ENCODE results near the gene SLC22A23. TPM values are rescaled to one million over a fixed set of nuclear protein-coding genes. Genes with fewer than 3 reads are reported as not detected.

The SLC22A23 gene
- total RNA-seq, 1 donor from 2014 or later, result 13.7 TPM

DNA sequence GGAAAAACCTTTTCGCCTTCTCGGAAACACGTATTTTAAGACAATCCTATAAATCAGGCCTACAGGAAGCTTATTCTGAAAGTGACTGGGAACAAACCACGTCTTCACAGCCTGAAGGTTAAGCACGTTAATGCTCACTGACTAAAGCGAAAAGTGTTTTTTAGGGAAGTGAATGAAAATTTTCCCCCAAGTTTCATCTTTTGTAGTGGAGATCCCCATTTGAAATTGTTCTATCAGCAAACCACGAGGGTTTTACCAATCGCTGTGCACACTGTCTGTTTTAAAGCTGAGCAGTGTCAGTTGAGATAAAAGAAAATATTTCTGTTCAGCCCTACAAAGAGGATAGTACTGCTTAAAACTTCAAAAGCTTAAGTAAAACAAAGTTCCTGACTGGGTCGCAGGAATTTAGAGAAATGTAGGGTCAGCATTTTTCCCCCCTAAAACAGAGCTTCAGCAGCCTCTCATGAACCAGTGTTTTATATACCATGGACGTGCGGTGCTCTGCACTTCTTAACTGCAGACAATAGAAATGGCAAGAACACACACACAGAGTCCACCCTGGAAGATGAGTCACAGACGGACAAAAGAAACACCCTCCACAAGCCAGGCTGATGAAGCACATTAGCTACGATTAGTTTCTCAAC lies 34.9 kb downstream of the SLC22A23 start:
- no peak for DNase-seq

DNA sequence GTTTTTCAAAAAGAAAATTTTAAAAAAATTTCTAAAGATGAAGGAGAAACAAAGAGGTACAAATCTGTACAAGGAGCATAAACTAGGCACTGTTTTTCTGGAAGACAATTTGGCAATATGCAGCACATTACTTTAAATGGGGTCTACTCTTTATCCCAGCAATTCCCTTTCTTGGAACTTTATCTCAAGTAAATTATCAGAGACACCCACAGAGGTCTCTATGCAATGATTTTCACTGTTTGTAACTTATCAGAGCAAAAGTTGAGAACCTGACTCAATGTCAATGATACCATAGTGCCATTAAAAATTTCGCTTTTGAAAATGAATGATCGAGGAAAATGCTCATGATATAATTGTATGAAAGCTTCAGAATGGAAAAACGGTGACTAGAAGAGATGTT lies 35.7 kb downstream of the SLC22A23 start:
- DNase-seq, result no peak

DNA sequence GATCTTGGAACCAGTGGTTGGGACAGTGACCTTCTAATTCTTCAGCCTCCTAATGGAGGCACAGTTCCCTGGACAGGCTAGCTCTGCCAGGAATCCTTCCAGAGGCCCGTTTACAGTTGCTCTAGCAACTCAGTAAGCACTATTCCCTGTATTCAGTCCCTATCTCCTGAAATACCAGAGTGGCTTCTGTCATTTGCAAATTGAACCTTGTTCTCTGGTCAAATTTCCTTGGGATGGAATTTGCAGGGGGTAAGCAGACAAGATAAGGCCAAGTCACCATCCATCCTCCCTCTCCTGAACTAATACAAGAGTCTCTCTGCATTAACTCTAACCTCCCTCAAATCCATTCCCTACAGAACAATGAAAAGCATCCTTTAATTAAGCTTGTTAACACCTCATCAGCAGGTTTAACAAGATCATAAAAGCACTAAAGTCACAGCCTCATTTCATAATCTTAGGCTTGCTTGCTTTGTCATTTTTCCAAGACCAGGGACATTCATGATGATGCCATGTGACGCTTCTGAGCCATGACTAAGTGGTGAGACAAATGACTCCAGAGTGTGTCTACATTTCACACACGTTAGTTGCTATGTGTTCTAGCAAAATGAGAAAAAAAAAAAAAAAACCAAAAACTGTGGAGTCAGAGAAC lies 37.1 kb downstream of the SLC22A23 start:
- peak; percentile 46 for DNase-seq

DNA sequence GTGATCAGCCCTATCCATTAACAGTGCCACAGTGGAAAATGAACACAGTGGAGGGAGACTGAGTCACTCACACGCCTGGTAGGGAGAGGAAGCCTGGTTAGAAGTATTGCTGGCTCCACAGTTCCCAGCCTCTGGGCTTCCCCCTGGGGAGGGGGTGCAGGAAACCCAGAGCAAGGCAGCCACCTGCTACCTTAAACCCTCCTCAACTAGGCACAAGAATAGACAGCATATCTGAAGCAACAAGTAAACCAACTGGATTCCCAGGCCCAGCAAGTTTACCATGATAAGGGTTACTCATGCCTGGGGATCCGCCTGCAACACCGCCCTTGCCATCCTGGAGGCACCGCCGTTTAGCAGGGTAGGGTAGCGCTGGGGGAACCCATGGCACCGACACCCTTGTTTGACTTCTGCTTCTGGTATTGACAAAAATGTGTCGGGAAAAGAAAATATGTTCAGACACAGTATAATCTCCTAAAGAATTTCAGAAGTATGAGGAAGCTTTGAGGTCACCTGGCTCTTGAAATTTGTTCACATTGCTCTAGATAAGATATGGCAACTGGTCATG lies 38.3 kb downstream of the SLC22A23 start:
- DNase-seq, result no peak

DNA sequence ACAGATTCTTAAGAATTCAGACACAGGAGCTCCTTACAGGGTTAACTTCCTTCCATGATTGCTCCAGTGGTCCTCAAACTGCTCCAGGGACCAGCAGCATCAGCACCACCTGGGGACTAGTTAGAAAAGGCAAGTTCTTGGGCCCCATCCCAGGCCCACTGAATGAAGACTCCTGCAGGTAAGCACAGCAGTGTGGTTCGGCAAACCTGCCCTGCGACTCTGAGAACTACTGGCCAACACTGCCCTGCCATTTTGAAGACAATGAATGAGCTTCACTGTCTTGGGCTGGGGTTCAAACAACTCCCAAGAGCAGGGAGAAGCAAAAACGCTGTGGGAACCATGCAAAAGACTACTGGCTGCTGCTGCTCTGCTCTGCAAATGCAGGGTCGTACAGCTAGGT lies 39.4 kb downstream of the SLC22A23 start:
- no peak for DNase-seq

DNA sequence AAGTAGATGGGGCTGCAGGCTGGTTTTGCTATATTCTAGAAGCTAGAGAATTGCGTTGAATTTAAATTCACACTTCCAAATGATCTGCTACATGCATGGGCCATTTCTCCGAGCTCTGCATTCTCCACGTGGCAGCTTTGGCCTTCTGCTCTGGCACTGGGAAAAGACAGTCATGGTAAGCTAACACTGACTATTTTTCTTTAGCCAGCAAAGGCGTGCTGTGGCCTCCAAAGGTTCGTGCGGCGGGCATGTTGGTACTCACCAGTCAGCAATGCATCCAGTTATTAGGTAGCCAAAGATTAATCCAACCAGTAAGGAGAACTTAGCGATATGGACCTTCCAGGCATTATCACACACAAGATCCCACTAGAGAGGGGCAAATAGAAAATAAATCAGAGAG lies 41.4 kb downstream of the SLC22A23 start:
- DNase-seq, result no peak

DNA sequence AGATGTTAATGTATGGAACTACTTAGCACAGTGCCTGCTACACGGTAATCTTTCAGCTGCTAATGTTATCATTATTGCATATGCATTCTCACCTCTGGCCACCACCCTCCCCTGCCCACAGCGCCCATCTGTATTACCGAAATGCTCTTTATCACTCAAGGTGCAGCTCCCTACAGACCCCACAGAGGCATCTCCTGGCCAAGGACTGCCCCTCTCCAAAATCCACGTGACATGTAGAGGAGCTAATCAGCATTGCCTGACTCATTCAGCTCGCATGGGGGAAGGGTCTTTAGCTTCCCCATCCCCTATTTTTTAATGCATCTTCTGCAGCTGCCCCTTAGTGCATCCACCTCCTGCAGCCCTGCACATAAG lies 41.8 kb downstream of the SLC22A23 start:
- no peak for DNase-seq

DNA sequence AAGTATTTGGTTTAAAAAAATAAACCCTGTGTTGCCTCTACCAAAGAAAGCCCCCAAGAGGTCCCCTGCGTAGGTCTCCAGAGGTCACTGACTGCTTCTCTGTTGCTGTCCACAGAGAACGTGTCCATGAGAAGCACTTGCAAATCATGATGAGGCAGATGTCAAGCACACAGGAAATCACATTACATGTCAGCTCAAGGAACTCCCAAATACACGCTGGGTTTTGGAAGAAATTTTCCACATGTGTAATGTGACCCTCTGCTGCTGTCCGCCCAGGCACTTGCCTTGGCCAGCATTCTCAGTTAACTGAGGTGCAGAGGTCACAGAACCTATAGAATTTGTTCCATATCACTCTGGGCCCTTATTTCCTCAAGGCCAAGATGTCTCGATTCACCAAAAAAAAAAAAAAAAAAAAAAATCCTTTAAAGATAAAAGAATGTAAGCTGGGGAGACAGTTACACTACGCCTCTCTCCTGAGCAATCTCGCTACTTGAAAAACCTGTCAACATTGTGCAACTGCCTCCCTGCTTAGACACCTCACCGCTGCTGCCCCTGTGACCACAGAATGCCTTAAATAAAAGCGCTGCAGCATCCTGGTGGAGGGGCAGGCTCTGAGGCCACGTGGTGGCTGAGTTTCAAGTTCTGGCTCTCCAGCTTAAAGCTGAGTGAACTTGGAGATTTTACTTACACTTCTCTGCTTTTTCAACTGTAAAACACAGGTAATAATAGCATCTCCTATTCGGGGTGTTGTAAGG lies 42.3 kb downstream of the SLC22A23 start:
- peak; percentile 37 for DNase-seq

DNA sequence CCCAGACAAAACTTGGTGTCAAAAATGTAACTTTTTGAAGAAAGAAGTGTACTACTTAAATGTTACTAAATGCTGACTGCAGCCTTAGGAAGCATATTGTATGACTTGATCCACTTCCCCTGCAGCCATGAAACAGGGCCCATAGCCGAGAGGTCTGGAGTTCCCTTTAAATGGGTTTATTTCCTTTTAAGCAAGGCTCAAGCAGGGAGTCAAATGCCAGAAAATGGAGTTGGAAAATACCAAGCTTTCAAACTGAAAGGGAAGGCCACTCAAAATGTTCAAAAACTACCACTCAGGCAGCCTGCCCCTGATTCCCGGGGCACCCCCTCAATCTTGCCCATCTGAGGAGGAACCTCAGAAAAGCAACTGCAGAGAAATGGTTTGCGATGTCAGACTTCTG lies 43.3 kb downstream of the SLC22A23 start:
- DNase-seq, result no peak

DNA sequence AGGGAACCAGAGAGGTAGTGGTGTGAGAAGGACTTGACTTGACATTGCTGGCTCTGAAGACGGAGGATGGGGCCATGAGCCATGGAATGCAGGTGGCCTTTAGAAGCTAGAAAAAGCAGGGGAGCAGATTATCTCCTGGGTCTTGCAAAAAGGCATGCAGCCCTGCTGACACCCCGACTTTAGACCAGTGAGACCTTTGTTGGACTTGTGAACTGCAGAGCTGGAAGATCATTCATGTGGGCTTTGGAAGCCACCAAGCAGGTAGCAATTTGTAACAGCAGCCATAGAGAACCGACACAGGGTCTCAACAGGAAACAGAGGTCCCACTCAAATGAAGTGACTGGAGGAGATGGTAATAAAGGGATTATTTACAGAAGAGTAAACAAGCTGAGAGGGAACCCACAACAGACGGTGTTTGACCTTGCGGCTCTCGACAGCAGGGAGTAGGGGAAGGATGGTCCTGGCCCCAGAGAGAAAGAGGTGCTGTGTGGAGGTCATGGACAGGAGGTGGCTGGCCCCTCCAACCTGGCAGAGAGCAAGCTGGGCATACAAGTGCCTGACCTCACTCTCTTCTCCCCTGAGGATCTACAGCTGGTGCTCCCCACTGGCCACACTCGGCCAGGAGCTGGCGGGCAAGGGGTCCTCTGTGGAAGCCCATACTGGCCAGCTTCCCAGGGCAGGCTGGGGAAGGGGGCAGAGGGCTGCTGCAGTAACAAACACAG lies 43.9 kb downstream of the SLC22A23 start:
- no peak for DNase-seq

DNA sequence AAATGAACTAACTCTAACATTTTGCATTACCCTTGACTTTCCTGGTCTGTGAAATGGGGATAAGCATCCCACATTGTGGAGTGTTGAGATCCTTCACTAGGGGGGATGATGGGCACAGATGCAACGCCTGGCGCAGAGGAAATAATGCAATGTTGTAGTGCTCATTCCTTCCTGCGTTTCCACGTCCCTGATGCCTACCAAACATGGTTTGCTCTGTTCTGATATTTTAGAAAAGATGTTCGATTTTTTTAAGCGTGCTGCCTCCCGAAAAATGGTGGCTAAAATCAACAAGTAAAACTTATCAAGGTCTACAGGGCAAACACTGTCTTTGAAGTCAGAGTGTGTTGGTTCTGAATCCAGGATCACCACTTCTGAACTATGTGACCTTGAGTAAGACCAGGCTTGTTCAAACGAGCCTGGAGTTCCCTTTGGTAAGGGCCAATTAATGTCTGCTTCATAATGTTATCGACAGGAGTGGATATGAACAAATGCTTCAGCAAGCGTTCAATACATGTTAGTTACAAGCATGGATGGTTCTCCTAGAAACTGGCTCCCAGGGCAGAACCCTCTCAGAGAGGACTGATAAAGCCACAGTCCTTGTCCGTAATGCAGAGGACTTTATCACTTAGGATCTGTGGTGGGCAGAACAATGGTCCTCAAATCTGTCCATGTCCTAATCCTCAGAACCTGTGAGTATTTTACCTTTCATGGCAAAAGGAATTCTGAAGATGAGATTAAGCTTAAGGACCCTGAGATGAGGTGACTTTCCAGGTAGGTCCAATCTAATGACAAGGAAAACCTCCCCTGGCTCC lies 44.7 kb downstream of the SLC22A23 start:
- no peak for DNase-seq

DNA sequence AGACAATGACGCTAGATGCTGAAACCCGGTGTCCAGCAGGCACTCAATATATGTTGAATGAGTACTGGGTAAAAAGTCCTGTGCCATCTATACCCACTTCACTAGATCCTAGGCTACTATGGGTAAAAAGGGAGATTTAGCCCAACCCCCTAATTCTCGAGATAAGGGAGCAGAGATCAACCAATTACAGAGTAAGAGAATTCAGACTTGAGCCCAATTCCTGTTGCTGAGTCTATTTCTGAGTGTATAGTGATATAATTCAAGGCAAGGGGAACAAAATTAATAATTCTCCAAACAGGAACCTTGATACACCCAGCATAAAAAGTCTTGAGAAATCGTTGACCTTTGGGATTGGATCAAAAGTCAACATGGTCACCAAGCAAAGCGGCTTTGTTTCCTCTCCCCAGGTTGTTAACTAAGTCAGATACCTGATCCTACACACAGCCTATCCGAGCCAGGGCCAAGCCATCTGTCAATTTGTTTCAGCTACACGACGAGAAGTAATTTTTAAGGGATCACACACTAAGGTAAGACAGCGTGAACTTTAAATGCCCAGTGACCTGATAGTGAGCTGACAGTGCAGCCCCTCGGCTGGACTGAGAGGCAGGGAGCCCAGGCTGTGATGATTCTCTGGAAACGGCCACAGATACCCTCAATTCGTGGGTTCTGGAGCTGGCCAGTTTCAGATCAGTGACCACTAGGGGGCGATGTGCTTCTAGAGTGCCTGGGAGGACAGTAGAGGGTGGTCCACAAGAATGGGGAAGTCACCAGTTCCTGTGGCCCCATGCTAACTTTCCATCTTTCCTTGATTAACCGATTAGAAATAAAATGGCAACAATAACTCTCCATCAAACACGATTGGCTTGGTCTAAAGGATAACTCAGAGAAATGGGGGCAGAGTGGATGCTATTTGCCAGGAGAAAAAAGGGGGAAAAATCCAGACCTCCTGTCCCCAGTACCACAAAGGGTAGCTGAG lies 46.2 kb downstream of the SLC22A23 start:
- DNase-seq, result peak; percentile 69

DNA sequence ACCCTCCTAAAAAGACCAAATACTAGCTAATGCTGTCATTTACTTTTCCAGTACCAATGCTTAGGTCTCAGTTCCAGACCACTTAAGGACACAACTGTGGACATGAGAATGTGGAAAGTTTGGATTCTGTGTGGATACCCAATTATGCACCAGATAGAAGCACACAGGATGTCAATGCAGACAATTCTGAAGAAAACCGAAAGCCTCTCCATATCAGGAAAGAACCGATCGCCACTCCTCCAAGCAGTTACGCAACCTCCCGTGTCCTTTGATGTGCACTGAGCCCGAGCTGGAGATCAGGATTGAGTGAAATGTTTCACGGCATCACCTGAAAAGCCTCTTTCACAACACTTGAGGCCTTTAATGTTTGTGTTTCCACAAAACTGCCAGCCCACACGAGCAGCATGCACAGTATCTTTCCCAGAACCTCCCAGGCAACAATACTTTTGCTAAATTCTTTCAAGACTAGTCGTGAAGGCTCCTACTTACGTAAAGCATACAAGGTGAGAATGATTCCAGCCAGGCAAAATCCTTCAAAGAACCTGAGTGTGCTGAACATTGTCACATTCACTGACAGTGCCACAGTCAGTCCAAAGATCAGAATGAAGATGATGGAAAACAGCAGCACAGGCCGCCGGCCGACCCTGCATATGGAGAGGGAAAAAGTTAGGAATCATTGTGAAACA lies 47.0 kb downstream of the SLC22A23 start:
- DNase-seq, result peak; percentile 63

DNA sequence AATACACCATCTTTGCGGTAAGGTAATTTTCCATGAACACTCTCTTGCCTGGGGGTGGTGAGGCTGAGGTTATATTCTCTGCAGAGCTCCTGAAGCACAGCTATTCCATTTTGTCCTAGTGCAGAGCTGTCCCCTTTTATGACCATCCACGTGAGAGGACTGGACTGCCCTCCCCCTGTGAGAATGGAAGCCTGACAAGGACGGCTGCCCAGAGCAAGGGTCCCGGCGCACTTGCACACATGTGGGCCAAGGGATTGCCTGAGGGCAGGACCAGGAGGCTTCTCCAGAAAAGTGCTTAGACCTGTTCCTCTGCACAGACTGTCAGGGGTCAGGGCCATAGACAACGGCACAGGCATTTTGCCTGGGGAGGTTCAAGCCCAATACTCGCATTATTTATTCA lies 48.2 kb downstream of the SLC22A23 start:
- DNase-seq, result no peak

DNA sequence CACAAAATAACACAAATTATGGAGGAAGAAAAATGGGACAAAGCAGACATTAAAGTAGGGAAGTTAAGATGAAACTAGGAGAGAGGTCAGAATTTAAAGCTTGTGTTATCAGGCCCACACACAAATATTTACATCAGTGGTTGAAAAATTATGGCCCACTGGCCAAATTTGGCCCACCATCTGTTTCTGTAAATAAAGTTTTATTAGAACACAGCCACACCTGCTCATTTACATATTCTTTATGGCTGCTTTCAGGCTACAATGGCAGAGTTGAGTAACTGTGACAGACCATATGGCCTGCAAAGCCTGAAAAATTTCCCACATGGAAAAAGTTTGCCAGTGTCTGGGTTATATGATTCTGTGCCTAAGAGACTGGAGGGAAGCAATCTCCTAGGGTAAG lies 49.0 kb downstream of the SLC22A23 start:
- no peak for DNase-seq

DNA sequence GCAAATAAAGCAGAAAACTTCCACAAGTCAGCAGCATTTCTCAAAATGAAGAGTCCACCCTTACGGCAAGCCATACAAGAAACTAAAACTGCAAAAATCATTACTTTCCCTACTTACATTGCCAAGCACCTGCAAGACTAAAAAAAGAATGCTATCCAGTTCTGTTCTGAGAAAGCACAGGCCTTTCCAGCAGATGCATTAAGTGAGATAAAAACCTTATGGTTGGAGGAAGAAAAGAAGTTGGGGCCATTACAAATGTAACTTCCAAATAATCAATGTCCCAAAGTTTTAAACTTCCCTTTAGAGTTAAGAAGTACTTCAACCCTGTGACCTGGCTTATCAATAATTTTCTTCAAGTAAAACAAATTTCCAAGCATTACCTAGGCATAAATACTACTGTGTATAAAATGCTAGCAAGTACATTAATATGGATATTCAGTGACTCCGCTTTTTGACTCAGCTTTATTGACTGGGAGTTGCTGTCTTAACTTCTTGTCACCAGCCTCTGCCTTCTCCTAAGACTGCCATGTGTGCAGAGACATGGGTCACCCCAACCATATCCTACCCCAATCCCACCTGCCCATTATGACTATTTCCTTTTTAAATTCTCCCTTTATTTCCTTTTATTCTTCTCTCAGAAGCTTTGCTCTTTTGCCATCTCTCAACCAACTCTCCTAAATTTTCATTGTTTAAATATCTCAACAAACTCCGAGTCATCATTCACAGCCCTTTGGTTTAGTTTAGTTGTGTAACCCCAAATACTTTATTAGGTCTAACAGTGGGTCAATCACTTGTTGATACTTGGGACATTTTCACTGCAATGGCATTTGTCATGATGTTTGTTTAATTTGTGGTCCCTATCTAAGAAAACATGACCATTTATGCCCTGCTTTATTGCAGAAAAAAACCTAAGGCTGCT lies 49.7 kb downstream of the SLC22A23 start:
- DNase-seq, result peak; percentile 73

DNA sequence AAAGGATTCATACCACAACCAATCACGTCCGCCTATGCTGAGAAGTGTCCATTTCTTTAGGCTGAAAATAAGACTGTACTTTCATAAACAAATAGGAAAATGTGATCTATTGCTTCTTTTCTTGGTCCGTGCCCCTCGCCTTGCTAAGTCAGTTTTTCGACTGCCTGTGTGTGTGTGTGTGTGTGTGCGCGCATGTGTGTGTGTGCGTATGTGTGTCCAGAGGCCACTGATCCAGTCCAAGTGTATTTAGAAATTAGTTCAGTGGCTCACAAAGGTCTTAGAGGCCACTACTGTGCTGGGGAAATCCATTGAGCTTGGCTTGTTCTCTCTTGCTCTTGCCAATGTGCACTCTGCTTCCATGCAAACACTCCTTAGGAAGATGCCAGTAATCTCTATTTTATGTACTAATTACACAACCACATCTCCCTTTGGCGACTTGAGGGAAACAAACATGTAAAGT lies 50.5 kb downstream of the SLC22A23 start:
- no peak for DNase-seq

DNA sequence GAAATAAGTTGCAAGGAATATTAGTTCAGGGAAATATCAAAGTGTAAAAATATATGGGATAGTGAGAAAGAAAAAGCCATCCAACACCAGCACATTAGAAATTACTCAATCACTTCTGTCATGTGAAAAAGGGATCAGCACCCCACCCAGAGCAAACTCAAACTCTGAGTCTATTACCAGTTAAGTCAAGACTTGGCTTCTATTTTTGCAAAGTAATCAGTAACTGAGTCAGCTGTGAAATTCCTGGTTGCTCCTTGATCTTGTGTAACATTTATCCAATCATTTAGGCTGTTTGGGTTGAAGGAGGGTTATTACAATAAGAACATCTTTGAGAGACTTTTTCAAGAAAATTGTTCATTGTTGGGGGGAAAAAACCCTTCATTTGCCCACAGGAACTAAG lies 51.2 kb downstream of the SLC22A23 start:
- DNase-seq, result no peak

DNA sequence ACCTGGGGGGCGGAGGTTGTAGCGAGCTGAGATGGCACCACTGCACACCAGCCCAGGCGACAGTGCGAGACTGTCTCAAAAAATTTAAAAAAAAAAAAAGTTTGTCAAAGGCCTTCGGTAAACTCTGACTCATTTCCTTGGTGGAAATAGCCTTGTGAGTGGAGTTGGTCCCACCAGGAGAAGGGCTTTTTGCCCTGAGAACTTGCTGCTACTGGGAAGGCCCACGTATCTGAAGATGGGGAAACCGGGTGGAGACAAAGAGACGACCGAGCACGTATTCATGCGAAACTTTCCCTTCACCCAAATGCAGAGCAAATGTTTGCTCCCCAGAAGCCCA lies 51.7 kb downstream of the SLC22A23 start:
- no peak for DNase-seq
